Measurements from ENCODE around the gene ZNF467.

The ZNF467 gene

DNA sequence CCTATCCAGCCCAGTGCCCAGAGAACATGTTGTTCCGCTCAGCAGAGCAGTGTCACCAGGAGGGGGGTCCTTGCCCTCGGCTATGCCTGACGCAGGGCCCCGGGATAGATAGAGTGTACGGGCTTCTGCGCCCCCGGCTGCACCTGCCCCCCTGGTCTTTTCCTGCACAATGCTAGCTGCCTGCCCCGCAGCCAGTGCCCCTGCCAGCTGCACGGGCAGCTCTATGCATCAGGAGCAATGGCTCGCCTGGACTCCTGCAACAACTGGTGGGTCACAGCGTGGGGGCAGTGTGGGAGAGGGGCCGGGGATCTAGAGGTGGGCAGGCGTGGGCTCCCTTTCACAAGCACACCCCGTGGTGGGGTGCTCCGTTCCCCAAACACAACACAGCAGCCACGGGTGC, 33.3 kb upstream of the ZNF467 start:
- DNase-seq, result no peak

DNA sequence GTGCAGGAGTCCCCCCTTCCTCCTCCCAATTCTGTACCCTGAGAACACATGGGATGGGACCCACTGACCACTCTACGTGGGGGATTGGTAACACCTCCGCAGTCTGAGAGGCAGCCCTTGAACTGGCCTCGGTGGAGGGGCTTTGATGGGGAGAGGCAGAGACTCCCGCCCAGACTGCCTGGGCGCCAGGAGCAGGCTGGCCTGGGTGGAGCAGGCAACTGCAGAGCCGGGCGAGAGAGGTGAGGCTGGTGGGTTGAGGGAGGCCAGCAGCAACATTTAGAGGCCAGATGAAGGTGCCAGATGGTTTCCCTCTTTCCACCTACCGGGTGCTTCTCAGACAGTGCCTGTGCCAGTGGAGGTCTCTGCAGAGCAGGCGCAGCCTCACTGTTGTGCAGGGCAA, 30.7 kb upstream of the ZNF467 start:
- DNase-seq, result no peak

DNA sequence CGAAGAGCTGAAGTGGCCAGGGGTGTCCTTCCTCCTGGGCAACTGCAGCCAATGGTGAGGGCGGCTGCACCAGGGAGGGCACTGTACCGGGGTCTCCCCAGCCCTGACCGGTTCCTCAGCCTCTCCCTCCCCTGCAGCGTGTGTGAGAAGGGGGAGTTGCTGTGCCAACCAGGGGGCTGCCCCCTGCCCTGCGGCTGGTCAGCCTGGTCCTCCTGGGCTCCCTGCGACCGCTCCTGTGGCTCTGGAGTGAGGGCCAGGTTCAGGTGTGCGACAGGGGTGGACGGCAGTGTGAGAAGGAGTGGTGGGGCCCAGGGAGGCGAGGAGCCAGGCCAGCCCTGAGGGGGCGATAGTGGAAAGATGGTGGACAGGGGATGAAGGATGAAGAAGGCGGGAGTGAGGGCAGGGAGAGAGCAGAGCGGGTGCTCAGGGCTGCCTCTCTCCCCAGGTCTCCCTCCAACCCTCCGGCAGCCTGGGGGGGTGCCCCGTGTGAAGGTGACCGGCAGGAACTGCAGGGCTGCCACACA, 30.2 kb upstream of the ZNF467 start:
- no peak for DNase-seq

DNA sequence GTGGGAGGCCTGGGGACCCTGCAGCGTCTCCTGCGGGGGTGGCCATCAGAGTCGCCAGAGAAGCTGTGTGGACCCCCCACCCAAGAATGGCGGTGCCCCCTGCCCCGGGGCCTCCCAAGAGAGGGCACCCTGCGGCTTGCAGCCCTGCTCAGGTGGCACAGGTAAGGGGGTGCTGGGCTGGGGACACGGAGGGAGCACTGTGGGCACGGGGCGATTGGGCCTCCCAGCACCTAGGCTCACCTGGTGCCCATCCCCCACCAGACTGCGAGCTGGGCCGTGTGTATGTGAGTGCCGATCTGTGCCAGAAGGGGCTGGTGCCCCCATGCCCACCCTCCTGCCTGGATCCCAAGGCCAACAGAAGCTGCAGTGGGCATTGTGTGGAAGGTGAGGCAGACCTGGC, 29.6 kb upstream of the ZNF467 start:
- no peak for DNase-seq

DNA sequence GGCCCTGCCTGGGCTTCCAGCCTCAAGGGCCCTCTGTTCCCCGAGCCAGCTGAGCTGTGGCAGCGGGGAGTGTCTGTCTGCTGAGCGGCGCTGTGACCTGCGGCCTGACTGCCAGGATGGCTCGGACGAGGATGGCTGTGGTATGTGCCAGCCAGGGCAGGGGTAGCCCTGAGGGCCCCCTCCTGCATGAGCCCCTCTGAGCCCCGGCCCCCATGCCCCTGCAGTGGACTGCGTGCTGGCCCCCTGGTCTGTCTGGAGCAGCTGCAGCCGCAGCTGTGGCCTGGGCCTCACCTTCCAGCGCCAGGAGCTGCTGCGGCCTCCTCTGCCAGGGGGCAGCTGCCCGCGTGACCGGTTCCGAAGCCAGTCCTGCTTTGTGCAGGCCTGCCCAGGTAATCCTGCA, 28.4 kb upstream of the ZNF467 start:
- no peak for DNase-seq

DNA sequence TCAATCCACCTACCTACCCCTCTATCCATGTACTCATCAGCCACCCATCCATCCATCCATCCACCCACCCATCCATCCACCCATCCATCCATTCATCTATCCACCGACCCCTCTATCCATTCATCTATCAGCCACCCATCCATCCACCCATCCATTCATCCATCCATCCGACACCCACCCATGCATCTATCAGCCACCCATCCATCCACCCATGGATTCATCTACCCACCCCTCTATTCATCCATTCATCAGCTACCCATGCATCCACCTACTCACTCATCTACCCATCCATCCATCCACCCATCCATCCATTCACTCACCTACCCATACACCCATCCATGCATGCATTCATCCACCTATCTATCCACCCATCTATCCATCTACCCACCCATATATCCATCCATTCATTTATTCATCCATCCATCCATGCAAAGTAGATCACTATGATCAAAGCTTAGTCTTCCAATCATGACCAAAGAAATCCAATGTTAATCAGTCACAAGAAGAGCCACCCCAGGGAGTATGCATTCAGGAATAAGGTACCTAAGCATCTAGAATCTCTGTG, 27.7 kb upstream of the ZNF467 start:
- no peak for DNase-seq

DNA sequence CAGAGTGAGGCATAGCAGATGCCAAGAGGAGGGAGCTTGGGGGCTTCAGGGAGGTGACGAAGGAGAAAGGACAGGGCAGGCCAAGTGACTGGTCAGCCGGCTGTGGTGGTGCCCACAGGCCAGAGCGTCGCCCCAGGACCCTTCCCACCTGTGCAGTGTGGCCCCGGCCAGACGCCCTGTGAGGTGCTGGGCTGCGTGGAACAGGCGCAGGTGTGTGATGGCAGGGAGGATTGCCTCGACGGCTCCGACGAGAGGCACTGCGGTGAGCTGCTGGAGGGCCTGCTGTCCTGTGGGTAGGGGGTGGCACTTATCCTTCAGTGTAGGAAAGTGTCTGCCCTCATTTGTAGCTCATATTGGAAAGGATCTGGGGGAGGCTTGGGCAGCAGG, 26.8 kb upstream of the ZNF467 start:
- DNase-seq, result no peak

DNA sequence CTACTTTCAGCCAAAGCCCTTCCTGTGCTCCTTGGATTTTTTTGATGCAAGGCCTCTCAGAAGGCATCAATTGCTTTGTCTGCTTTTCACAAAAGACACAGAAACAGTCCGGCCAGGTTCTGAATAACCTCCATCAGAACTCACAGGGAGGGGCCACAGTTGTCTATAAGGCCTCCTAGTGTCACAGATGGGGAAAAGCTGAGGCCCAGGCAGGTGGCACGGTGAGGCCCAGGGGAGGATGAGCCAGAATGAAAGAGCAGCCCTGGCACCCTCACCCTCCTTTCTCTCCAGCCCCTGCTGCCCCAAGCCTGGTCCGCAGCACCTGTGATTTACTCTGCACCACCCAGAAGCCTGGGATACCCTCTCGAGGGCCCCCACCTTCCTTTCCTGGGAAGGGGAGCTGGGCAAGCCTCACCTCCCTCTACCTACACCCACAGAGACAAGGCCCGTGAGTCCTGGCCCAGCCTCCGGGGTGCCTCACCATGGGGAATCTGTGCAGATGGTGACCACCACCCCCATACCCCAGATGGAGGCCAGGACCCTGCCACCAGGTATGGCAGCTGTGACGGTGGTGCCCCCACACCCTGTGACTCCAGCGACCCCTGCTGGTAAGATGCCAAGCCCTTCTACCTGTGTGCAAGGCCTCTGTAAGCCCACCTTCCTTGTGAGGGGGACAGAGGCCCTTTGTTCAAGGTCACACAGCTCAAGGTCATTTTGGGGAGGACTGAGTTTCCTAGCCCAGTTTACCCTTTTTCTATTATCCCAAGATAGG, 26.2 kb upstream of the ZNF467 start:
- no peak for DNase-seq

DNA sequence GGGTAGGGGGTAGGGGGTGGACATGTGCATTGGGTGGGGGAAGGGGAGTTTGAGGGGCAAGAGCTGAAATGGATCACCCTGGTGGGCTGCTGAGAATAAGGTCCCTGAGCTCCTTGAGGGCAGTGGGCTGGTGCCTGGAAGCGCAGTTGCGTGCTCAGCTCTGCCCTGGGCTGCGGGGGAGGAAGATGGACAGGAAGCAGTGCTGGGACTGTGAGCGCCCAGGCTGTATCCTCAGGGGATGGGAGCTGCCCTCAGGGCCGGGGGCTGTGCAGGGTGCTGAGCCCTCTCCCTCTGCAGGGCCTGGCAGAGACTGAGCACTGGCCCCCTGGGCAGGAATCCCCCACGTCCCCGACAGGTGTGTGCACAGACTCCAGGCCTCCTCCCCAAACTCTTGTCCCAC, 24.4 kb upstream of the ZNF467 start:
- DNase-seq, result no peak

DNA sequence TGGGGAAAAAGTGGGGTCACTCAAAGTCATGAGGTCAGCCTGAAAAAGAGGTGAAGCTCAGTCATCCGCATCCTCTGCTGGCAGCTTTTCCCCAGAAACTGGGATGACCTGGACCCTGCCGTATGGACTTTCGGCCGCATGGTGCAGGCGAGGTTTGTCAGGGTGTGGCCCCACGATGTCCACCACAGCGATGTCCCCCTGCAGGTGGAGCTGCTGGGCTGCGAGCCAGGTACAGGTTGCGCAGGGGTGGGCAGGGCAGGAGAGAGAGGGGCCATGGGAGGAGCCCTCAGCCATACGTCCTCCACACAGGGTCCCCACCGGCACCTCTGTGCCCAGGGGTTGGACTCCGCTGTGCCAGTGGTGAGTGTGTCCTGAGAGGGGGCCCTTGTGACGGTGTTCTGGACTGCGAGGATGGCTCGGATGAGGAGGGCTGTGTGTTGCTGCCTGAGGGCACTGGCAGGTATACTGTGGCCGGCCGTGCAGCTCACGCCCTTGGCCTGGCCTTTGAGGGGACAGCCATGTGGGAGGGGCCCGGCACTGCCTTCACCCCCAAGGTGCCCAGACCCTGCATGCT, 23.0 kb upstream of the ZNF467 start:
- DNase-seq, result no peak

DNA sequence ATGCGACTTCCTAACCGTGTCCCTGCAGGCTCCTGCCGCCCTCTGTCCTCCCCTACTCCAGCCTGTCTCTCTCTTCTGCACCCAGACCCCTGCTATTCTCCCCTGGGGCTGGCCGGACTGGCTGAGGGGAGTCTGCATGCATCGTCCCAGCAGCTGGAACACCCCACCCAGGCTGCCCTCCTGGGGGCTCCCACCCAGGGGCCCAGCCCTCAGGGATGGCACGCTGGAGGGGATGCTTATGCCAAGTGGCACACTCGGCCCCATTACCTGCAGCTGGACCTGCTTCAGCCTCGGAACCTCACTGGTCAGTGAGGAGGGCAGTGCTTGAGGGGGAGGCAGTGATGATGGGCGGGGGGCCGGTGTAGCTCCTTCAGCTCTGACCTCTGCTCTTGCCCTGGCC, 21.7 kb upstream of the ZNF467 start:
- no peak for DNase-seq

DNA sequence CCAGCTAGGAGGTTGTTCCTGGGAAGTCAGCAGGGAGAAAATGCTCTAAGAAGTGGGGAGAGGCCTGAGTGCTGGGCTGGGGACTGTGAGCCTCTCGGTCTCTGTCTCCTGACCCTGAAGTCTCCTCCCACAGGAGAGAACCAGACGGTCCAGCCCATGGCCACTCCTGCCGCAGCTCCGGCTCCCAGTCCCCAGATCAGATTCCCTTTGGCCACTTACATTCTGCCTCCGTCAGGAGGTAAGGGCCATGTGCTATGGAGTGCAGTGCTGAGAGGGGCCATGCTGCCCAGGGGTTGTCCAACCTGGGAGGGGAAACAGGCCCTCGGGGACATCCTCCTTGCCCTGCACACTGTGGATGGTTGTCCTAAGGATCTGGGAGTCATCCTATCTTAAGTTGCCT, 21.3 kb upstream of the ZNF467 start:
- DNase-seq, result no peak

DNA sequence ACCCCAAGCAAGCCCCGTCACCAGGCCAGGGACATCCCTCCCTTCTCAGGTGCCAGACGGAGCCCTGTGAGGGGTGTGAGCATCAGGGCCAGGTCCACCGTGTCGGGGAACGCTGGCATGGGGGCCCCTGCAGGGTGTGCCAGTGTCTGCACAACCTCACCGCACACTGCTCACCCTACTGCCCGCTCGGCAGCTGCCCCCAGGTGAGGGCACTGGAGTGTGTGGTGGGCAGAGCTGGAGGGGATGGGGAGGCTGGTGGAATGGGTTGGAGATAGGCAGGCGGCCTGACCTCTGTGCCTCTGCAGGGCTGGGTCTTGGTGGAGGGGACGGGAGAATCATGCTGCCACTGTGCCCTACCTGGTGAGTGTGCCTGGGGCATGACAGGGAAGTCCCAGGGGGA, 19.9 kb upstream of the ZNF467 start:
- DNase-seq, result no peak

DNA sequence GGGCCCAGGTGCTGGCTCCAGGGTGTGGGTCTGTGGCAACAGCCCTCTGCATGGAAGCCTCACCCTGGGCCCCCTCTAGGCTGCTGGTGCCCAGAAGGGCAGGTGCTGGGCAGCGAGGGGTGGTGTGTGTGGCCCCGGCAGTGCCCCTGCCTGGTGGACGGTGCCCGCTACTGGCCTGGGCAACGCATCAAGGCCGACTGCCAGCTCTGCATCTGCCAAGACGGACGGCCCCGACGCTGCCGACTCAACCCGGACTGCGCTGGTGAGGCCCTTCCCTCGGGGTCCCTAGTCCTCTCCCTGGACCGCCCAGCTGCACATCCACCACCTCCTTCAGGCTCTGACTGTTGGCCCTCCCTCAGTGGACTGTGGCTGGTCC, 18.8 kb upstream of the ZNF467 start:
- no peak for DNase-seq

DNA sequence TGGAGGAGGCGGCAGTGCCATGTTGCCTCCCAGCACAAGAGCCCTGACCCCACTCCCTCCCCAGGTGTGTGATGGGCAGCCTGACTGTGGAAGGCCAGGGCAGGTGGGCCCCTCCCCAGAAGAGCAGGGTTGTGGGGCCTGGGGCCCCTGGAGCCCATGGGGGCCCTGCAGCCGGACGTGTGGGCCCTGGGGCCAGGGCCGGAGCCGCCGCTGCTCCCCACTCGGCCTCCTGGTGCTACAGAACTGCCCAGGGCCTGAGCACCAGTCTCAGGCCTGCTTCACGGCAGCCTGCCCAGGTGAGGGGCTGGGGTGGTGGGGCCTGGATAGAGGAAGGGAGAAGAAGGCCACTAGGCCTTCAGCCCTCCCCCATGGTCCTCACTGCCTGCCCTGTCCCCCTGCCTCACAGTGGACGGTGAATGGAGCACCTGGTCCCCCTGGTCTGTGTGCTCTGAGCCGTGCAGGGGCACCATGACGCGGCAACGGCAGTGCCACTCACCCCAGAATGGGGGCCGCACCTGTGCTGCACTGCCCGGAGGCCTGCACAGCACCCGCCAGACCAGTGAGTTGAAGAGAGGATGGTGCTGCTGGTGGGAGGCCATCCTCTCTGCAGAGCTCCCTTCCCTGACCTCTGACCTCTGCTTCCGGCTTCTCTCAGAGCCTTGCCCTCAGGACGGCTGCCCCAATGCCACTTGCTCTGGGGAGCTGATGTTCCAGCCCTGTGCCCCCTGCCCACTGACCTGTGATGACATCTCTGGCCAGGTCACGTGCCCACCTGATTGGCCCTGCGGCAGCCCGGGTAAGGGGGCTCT, 18.2 kb upstream of the ZNF467 start:
- DNase-seq, result no peak

DNA sequence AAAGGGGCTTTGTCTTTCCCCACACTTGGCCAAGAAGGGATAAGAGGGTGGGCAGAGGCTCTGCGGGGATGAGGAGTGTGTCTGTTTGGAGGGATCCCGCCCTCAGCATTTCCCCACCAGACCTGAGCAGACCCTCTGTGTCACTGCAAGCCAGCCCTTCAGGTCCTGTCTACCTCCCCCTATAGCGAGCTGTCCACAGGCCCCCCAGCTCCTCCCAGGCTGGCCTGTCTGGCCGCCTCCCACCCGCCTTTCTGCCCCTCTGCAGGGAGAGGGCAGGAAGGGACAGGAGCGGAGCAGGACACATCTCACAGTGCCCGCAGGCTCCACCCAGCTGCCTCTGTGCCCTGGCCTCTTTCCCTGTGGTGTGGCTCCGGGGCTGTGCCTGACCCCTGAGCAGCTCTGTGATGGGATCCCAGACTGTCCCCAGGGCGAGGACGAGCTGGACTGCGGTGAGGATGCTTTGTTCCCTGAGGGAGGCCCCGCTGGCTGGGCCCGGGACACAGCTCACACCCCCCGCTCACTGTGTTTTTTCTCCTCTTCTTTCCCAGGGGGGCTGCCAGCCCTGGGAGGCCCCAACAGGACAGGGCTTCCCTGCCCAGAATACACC, 17.5 kb upstream of the ZNF467 start:
- no peak for DNase-seq

DNA sequence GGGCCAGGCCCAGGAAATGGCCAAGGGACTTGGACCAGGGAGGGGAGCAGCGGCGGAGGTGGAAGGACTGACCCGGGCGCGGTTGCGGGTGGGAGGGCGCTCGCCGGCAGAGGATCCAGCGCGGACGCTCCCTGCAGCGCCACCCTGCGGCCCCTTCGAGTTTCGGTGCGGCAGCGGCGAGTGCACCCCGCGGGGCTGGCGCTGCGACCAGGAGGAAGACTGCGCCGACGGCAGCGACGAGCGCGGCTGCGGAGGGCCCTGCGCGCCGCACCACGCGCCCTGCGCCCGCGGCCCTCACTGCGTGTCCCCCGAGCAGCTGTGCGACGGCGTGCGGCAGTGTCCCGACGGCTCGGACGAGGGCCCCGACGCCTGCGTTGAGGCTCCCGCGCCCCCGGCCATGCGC, 16.8 kb upstream of the ZNF467 start:
- DNase-seq, result no peak

DNA sequence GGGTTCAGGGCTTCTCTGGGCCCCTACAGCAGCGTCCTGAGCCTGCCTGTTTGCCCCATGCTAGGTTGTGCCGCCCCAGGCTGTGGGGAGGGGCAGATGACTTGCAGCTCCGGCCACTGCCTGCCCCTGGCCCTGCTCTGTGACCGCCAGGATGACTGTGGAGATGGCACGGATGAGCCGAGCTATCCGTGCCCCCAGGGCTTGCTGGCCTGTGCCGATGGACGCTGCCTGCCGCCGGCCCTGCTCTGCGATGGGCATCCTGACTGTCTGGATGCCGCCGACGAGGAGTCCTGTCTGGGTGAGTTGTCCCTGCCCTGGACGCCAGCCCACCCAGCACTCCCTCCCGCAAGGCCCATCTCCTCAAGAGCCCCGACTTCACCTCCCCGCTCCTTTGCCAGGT, 15.7 kb upstream of the ZNF467 start:
- no peak for DNase-seq

DNA sequence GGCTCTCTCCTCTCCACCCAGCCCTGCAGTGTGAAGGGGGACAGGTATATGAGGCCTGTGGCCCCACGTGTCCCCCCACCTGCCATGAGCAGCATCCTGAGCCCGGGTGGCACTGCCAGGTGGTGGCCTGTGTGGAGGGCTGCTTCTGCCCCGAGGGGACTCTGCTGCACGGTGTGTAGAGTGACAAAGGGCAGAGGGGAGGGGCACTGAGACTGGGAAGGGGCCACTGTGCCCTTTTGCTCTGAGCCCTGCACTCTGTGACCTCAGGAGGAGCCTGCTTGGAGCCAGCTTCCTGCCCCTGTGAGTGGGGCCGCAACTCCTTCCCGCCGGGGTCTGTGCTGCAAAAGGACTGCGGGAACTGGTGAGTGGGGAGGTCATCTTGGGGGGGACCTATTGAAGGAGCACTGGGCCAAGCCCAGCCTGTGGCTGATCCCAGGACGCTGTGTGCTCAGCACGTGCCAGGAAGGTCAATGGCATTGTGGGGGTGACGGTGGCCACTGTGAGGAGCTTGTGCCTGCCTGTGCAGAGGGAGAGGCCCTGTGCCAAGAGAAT, 15.0 kb upstream of the ZNF467 start:
- no peak for DNase-seq

DNA sequence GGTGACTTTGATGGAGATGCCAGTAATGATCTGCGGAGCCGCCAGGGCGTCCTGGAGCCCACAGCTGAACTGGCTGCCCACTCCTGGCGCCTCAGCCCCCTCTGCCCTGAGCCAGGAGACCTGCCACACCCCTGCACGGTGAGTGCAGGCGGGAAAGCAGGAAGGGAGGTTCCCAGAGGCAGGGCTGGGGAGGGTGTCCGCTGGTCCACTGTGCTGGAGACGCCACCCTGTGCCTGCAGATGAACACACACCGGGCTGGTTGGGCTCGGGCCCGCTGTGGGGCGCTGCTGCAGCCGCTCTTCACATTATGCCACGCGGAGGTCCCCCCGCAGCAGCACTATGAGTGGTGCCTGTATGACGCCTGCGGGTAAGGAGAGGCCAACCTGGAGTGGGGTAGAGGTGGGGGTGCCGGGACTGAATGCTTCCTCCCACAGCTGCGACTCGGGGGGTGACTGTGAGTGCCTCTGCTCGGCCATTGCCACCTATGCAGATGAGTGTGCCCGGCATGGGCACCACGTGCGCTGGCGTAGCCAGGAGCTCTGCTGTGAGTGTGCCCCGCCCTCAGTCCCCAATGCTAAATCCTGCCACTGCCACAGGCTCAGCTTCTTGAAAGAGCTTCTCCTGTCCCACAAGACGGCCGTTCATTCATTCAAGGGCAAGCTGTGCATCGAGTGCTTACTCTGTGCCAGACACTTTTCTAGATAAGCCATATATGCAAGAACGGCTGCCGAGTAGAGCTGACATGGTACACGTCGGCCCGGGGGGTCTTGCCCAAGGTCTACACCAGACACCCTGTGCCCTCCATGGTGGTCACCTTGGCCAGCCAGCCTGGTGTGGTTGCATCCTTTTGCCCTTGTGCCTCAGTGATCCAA, 14.3 kb upstream of the ZNF467 start:
- DNase-seq, result no peak

DNA sequence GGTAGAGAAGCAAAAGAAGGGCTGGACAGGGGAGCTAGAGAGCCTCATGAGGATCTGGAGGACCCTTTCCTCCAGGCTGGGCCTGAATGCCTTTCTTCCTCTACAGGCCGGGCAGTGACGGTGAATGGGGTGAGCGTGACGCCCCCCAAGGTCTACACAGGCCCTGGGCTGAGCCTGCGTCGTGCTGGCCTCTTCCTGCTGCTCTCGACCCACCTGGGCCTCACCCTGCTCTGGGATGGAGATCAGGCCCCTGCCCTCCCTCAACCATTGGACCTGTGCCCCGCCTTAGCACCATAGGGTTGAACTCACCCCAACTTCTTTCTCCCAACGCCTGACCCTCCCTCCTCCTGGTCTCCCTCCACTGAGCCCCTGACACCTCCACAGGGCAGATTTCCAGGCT, 12.6 kb upstream of the ZNF467 start:
- DNase-seq, result no peak

DNA sequence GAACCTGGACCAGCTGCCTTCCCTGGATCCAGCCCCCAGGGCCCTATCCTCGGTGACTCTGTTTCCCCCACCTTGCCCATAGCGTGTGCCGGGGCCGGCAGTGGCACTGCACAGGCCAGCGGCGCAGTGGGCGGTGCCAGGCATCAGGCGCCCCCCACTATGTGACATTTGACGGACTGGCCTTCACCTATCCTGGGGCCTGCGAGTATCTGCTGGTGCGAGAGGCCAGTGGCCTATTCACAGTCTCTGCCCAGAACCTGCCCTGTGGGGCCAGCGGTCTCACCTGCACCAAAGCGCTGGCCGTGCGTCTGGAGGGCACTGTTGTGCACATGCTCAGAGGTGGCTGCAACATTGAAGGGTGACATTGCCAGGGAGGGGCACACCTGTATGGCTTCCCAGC, 12.0 kb upstream of the ZNF467 start:
- no peak for DNase-seq

Measured in NCI-H1417 treated with DMSO at 0.1 percent for 48 hours (cell line).